Brain microvascular endothelial cell (primary cell): Measurements from ENCODE around the gene MLEC.

Source experiments
- DNase-seq: peaks from one replicate; pipeline ENCODE4 v3.0.0-alpha.2; 2020
- H3K27ac ChIP-seq: fragments of 250-450 bp; sonication (Bioruptor Pico); 2 replicates; pipeline ENCODE4 v1.5.1; 2020; ENCODE audit warnings: mild to moderate bottlenecking, moderate library complexity
- H3K27me3 ChIP-seq: fragments of 250-450 bp; sonication (Bioruptor Pico); replicated peaks from 2 replicates; pipeline ENCODE4 v1.5.1; 2020; ENCODE audit warnings: mild to moderate bottlenecking
- H3K36me3 ChIP-seq: fragments of 250-450 bp; sonication (Bioruptor Pico); replicated peaks from 2 replicates; pipeline ENCODE4 v1.5.1; 2020; ENCODE audit warnings: mild to moderate bottlenecking
- H3K4me3 ChIP-seq: 2 replicates; pipeline ENCODE4 v1.5.1; 2011; ENCODE audit warnings: low read depth, mild to moderate bottlenecking, control low read depth, low read length, moderate library complexity
- in situ Hi-C: cut with HindIII; loops from 2 replicates; pipeline ENCODE4 v1.10.0; 2017; ENCODE audit warnings: low sequenced_read_pairs, low pct_ligation_motif_present
- TF ChIP-seq, protein P1 (sequence below): IDR thresholded peaks from 2 replicates; pipeline ENCODE4 v1.5.1; 2011; ENCODE audit warnings: low read depth, mild to moderate bottlenecking, moderate library complexity, low read length, control low read depth, inconsistent platforms; ENCODE audit errors: missing control alignments

Gene MLEC

DNA sequence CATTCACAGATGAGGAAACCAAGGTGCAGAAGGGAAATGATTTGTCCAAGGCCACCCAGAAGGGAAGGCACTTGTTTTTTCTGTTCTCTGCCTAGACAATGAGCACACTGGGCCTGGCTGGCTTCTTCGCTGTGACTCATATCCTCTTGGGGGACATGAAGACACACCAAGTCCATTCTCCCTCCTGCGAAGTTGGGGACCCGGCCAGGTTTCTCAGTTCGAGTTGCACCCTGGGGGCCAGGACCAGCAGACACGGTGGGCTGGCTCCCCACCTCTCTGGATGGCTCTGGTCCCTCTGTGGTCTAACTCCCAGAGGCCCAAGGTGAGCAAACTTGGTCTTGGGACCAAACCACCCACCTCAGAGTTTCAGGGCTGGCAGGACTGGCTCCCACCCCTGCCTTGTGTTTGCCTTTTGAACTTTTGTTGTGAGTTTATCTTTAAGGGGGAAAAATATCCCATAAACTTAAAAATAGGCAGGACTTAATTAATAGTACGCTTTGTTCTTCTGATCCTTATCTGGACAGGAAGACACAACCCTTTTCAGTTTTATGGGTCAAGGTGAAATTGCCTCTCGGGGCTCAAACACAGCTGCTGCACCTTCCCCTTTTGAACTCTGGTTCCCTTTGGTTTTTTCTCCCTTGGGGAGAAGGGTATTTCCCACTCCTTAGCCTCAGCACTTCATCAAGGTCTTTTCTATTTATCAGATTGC, 9.0 kb upstream of the MLEC start:
- Histone ChIP-seq H3K27me3 (no peaks in the 10 kb centered on the region), H3K27ac (no peak overlapping the region), H3K4me3 (no peak overlapping the region), H3K36me3 (no peaks in the 10 kb centered on the region)
- in situ Hi-C loops: no loop called here
- DNase-seq: peak; percentile 32
- TF ChIP-seq, protein P1, sequence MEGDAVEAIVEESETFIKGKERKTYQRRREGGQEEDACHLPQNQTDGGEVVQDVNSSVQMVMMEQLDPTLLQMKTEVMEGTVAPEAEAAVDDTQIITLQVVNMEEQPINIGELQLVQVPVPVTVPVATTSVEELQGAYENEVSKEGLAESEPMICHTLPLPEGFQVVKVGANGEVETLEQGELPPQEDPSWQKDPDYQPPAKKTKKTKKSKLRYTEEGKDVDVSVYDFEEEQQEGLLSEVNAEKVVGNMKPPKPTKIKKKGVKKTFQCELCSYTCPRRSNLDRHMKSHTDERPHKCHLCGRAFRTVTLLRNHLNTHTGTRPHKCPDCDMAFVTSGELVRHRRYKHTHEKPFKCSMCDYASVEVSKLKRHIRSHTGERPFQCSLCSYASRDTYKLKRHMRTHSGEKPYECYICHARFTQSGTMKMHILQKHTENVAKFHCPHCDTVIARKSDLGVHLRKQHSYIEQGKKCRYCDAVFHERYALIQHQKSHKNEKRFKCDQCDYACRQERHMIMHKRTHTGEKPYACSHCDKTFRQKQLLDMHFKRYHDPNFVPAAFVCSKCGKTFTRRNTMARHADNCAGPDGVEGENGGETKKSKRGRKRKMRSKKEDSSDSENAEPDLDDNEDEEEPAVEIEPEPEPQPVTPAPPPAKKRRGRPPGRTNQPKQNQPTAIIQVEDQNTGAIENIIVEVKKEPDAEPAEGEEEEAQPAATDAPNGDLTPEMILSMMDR: no peak

DNA sequence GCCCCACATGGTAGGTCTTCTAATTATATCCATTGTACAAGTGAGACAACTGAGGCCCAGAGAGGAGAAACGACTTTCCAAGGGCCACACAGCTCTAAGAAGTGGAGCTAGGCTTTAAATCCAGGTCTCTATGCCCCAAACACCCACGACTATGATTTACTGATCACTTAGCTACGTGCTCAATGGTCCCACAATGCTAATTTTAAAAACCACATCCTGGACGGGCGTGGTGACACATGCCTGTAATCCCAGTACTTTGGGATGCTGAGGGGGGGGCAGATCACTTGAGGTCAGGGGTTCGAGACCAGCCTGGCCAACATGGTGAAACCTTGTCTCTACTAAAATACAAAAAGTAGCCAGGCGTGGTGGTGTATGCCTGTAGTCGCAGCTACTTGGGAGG, 8.4 kb upstream of the MLEC start:
- no peak for DNase-seq
- no peaks in the 10 kb centered on the region for H3K27me3 ChIP-seq
- no peak overlapping the region for H3K27ac ChIP-seq
- H3K36me3 ChIP-seq: no peaks in the 10 kb centered on the region
- no peak overlapping the region for H3K4me3 ChIP-seq
- TF ChIP-seq, protein P1: no peak
- in situ Hi-C loops: no loop called here

DNA sequence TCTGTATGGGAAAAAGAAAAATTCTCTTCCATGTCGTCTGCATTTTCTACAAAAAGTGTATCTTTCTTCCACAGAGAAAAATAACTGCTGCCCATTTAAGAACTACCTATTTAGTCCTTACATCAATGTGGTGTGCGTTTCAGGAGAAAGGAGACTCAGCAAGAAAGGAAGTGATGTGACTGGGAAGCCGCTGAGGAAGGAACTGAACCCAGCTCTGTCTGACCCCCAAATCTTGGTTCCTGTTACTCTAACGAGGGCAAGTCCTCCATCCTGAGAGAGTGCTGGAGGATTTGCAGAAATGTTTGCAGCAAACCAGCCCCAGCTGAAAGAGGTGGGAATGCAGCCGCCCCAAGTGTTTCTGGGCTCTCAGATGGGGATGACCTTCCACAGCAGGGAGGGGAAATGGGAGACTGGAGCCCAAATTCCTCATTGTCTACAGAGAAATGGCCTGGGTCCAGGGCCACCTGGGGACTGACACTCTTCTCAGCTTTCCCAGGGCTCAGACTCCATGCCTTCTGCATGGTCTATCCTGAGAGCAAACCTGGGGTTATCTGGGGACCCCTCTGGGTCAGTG, 6.7 kb upstream of the MLEC start:
- DNase-seq: no peak
- in situ Hi-C loops: no loop called here
- Histone ChIP-seq H3K27me3 (no peaks in the 10 kb centered on the region), H3K4me3 (no peak overlapping the region), H3K36me3 (no peaks in the 10 kb centered on the region), H3K27ac (no peak overlapping the region)
- TF ChIP-seq, protein P1: no peak

DNA sequence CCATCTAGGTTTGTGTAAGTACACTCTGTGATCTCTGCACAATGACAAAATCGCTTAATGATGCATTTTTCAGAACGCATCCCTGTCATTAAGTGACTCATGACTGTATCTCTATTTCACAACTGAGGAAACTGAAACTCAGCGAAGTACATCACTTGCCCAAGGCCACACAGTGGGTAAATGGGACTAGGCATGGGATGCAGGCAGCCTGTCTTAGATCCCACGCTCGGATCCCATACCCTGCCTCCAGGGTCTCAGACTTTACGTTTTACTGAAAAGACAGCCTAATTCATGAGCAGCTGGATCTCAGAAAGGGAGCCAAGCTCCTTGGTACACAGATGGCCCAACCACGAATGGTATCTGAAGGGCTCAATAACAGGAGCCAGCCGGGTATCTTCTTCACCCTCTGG, 2.4 kb upstream of the MLEC start:
- H3K27ac ChIP-seq: no peak overlapping the region
- no peaks in the 10 kb centered on the region for H3K27me3 ChIP-seq
- peak; percentile 12 for DNase-seq
- in situ Hi-C loops: no loop called here
- H3K4me3 ChIP-seq: no peak overlapping the region
- H3K36me3 ChIP-seq: no peaks in the 10 kb centered on the region
- TF ChIP-seq, protein P1: no peak

DNA sequence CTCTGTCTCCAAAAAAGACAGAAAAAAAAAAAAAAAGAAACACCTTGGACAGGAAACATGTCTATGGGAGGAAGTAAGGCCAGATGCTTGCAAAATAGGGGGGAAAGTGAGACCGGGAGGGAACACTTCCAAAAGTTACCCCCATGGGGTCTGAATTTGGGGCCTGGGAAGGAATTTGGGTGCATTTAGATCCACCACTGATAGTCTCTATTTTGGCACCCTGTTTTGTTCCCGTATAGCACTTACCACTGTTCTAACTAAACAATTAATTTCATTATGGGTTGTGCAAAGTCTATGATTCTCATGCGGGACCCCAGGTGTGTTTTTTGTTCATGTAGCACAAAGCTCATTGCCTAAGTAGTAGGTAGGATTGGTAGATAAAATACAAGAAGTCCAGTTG, 1.4 kb upstream of the MLEC start:
- no peak overlapping the region for H3K27ac ChIP-seq
- in situ Hi-C loops: no loop called here
- H3K36me3 ChIP-seq: no peaks in the 10 kb centered on the region
- TF ChIP-seq, protein P1: no peak
- H3K4me3 ChIP-seq: no peak overlapping the region
- DNase-seq: no peak
- no peaks in the 10 kb centered on the region for H3K27me3 ChIP-seq
